ENCODE results near the gene SUN3. TPM values are rescaled to one million over a fixed set of nuclear protein-coding genes. Genes with fewer than 3 reads are reported as not detected.

SUN3 gene
- total RNA-seq, 1 donor from 2014 or later, result not detected

DNA sequence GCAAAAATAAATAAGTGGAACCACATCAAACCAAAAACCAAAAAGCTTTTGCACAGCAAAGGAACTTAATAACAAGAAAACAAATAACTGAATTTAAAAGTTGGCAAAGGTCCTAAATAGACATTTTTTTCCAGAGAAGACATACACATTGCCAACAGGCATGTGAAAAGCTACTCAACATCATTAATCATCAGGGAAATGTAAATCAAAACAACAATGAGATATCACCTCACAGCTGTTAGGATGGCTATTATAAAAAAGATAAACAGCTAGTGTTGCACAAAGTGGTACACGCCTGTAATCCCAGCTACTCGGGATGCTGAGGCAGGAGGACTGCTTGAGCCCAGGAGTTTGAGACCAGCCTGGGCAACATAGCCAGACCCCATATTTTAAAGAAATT, 2.2 kb upstream of the SUN3 start:
- Histone ChIP-seq H3K36me3 (no peaks in the 10 kb centered on the region), H3K9me3 (no peaks in the 10 kb centered on the region), H3K27me3 (peaks cover 17% of the 10 kb centered on the region), H3K4me3 (no peak overlapping the region), H3K4me1 (peaks cover 6% of the 10 kb centered on the region), H3K27ac (no peak overlapping the region)
- DNase-seq (no peak), ATAC-seq (no peak)
- TF ChIP-seq, protein P1, sequence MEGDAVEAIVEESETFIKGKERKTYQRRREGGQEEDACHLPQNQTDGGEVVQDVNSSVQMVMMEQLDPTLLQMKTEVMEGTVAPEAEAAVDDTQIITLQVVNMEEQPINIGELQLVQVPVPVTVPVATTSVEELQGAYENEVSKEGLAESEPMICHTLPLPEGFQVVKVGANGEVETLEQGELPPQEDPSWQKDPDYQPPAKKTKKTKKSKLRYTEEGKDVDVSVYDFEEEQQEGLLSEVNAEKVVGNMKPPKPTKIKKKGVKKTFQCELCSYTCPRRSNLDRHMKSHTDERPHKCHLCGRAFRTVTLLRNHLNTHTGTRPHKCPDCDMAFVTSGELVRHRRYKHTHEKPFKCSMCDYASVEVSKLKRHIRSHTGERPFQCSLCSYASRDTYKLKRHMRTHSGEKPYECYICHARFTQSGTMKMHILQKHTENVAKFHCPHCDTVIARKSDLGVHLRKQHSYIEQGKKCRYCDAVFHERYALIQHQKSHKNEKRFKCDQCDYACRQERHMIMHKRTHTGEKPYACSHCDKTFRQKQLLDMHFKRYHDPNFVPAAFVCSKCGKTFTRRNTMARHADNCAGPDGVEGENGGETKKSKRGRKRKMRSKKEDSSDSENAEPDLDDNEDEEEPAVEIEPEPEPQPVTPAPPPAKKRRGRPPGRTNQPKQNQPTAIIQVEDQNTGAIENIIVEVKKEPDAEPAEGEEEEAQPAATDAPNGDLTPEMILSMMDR (IDR thresholded peaks at IDR 0.05), result no peak
- intact Hi-C loops (cut with DNase I), result no loop called here

DNA sequence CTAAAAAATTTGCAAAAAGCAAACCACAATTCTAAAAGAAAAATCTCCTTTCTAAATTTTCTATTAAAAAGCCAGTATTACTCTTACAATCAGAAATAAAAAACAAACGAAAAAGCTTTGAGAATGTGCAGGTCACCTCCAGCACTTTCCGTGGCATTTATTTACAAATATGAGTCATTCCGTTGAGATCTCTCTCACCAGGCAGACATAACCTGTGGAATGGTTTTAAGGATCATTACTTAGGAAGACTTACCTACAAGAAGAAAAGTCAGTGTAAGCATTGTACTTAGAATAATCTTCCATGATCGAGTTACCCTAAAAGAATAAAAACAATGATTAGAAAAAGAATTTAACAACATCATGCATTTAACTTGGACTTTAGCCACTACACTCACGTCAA, 3.3 kb downstream of the SUN3 start:
- H3K27me3 ChIP-seq, result no peaks in the 10 kb centered on the region
- no peaks in the 10 kb centered on the region for H3K36me3 ChIP-seq
- no peak overlapping the region for H3K4me3 ChIP-seq
- H3K27ac ChIP-seq, result no peak overlapping the region
- H3K4me1 ChIP-seq, result no peaks in the 10 kb centered on the region
- ATAC-seq (peak; percentile 41), DNase-seq (no peak)
- TF ChIP-seq, protein P1 (IDR thresholded peaks at IDR 0.05), result no peak
- intact Hi-C loops (cut with DNase I), result no loop called here
- H3K9me3 ChIP-seq, result peaks cover 4% of the 10 kb centered on the region

DNA sequence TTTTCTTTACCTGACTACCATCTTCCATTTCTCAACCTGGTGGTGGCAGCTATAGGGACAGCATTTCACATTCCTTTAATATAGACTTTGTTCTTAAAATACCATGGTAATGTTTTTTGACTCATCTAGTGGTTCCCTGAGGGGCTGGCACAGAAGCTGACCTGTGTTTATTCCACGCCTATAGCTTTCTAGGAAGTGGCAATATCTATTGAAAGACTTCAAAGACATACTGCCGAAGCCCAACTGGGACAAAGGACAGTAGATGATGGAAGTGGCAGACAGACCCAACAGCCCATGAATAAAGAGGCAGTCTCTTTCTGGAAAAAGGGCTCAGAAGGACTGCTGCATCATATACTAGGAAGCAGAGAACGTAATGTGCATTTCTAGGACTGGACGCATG, 11.2 kb downstream of the SUN3 start:
- Histone ChIP-seq H3K27ac (no peak overlapping the region), H3K4me1 (no peaks in the 10 kb centered on the region), H3K36me3 (no peaks in the 10 kb centered on the region), H3K27me3 (no peaks in the 10 kb centered on the region), H3K9me3 (peaks cover 2% of the 10 kb centered on the region), H3K4me3 (no peak overlapping the region)
- ATAC-seq (no peak), DNase-seq (no peak)
- intact Hi-C loops (cut with DNase I), result no loop called here
- TF ChIP-seq, protein P1 (IDR thresholded peaks at IDR 0.05), result no peak

DNA sequence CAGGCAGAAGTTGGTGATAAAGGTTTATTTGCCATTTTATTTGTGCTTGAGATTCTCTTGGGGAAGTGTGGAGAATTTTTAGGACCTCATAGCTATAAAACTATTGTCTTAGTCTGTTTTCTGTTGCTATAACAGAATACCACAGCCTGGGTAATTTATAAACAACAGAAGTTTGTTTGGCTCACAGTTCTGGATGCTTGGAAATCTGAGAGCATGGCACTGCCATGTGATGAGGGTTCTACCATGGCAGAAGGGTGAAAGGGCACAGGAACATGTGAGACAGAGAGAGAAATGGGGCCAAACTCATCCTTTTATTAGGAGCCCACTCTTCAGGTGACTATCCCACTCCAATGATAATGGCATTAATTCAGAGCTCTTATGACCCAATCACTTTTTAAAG, 12.3 kb downstream of the SUN3 start:
- no peak overlapping the region for H3K4me3 ChIP-seq
- H3K27ac ChIP-seq, result no peak overlapping the region
- H3K9me3 ChIP-seq, result no peaks in the 10 kb centered on the region
- H3K4me1 ChIP-seq, result no peaks in the 10 kb centered on the region
- intact Hi-C loops (cut with DNase I), result no loop called here
- ATAC-seq, result no peak
- H3K27me3 ChIP-seq, result no peaks in the 10 kb centered on the region
- no peak for DNase-seq
- TF ChIP-seq, protein P1 (IDR thresholded peaks at IDR 0.05), result no peak
- H3K36me3 ChIP-seq, result no peaks in the 10 kb centered on the region

DNA sequence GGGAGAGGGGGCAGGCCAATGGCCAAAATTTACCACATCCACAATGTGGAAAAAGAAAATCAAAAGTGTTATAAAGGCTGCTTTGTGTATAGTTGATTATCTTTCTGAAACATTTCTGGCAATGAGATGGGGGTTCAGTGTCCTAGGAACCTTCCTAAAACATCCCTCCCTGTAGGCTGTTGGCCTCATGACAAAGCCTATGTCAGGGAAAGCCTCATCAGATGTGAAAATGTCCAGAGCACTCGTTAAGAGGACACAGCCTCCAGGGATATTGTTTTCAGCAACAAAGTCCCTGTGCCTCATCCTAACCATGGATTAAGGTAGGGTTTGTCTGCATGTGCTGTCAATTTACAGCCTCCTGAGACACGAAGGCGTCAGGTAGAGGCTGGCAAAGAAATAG, 17.0 kb downstream of the SUN3 start:
- ATAC-seq (no peak), DNase-seq (no peak)
- H3K4me1 ChIP-seq, result no peaks in the 10 kb centered on the region
- intact Hi-C loops (cut with DNase I), result no loop called here
- H3K9me3 ChIP-seq, result no peaks in the 10 kb centered on the region
- TF ChIP-seq, protein P1 (IDR thresholded peaks at IDR 0.05), result no peak
- no peaks in the 10 kb centered on the region for H3K27me3 ChIP-seq
- no peaks in the 10 kb centered on the region for H3K36me3 ChIP-seq
- H3K4me3 ChIP-seq, result no peak overlapping the region
- no peak overlapping the region for H3K27ac ChIP-seq

DNA sequence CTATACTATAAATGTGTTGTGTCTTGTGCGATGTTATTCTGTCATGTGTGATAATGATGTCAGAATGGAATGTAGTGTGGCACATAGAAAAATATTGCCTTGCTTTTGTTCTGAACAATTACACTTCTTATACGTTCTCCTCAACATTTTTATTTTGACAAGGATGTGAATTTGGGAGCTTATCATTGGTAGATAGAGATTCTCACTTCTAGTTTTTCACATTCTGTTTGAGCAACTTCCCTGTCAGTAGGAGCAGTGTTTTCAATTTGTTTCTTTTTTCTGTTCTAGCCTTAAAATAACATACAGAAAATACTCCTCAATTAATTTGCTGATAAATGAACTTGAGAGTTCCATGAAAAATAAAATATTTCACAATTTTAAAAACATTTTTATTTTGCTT, 17.6 kb downstream of the SUN3 start:
- DNase-seq, result no peak
- no peak overlapping the region for H3K27ac ChIP-seq
- intact Hi-C loops (cut with DNase I), result no loop called here
- H3K36me3 ChIP-seq, result no peaks in the 10 kb centered on the region
- ATAC-seq, result no peak
- H3K9me3 ChIP-seq, result no peaks in the 10 kb centered on the region
- H3K27me3 ChIP-seq, result no peaks in the 10 kb centered on the region
- H3K4me3 ChIP-seq, result no peak overlapping the region
- TF ChIP-seq, protein P1 (IDR thresholded peaks at IDR 0.05), result no peak
- H3K4me1 ChIP-seq, result no peaks in the 10 kb centered on the region
